Hepatocyte (in vitro differentiated cells): ENCODE data around the gene PPP1R1B. TPM values are rescaled to one million over a fixed set of nuclear protein-coding genes. Genes with fewer than 3 reads are reported as not detected.

Source experiments
- DNase-seq: peaks from one replicate; pipeline ENCODE4 v3.0.0-alpha.2; 2016; ENCODE audit warnings: low spot score
- H2AFZ ChIP-seq: fragments of 200-600 bp; sonication (generic); 2 replicates; pipeline ENCODE4 v1.6.0; 2016; ENCODE audit warnings: antibody characterized with exemption, mild to moderate bottlenecking
- H3K27ac ChIP-seq: fragments of 200-600 bp; sonication (generic); 2 replicates; pipeline ENCODE4 v1.5.1; 2016; ENCODE audit warnings: mild to moderate bottlenecking
- H3K27me3 ChIP-seq: fragments of 200-600 bp; sonication (generic); 2 replicates; pipeline ENCODE4 v1.6.1; 2016
- H3K36me3 ChIP-seq: fragments of 200-600 bp; sonication (generic); replicated peaks from 2 replicates; pipeline ENCODE4 v1.5.1; 2016; ENCODE audit warnings: low read depth; ENCODE audit not compliant: insufficient read depth
- H3K4me1 ChIP-seq: fragments of 200-600 bp; sonication (generic); 2 replicates; pipeline ENCODE4 v1.5.1; 2016; ENCODE audit warnings: mild to moderate bottlenecking, moderate library complexity; ENCODE audit not compliant: insufficient read depth
- H3K4me2 ChIP-seq: fragments of 200-600 bp; sonication (generic); 2 replicates; pipeline ENCODE4 v1.6.0; 2016
- H3K4me3 ChIP-seq: fragments of 200-600 bp; sonication (generic); 2 replicates; pipeline ENCODE4 v1.5.1; 2016; ENCODE audit warnings: mild to moderate bottlenecking
- H3K79me2 ChIP-seq: fragments of 200-600 bp; sonication (generic); 2 replicates; pipeline ENCODE4 v1.6.0; 2017; ENCODE audit warnings: mild to moderate bottlenecking
- H3K9me2 ChIP-seq: fragments of 200-600 bp; sonication (generic); replicated peaks from 2 replicates; pipeline ENCODE4 v1.6.0; 2017; ENCODE audit warnings: mild to moderate bottlenecking; ENCODE audit not compliant: insufficient read depth
- H3K9me3 ChIP-seq: fragments of 200-600 bp; sonication (generic); 2 replicates; pipeline ENCODE4 v1.5.1; 2016; ENCODE audit warnings: low read depth, mild to moderate bottlenecking
- H4K20me1 ChIP-seq: fragments of 200-600 bp; sonication (generic); 2 replicates; pipeline ENCODE4 v1.6.0; 2016; ENCODE audit warnings: mild to moderate bottlenecking; ENCODE audit not compliant: insufficient read depth, poor library complexity, severe bottlenecking
- CTCF ChIP-seq: fragments of 200-600 bp; sonication (generic); IDR thresholded peaks from 2 replicates; pipeline ENCODE4 v1.5.1; 2016; ENCODE audit warnings: antibody characterized with exemption, mild to moderate bottlenecking; ENCODE audit not compliant: poor library complexity
- EZH2 ChIP-seq: fragments of 200-600 bp; sonication (generic); IDR thresholded peaks from 2 replicates; pipeline ENCODE4 v1.6.1; 2016; ENCODE audit warnings: antibody characterized with exemption, mild to moderate bottlenecking, borderline replicate concordance
- EZH2phosphoT487 ChIP-seq: fragments of 200-600 bp; sonication (generic); IDR thresholded peaks from one replicate; pipeline ENCODE4 v1.6.1; 2018; ENCODE audit warnings: antibody characterized with exemption, mild to moderate bottlenecking, low read depth, moderate library complexity; ENCODE audit not compliant: unreplicated experiment, severe bottlenecking
- WGBS: methylation state at CpG from one replicate; pipeline ENCODE4 v1.1.6; 2016; ENCODE audit warnings: low lambda C conversion rate; ENCODE audit errors: missing lambda C conversion rate; 5-methylcytosine and 5-hydroxymethylcytosine counted together
- polyA plus RNA-seq: library from polyadenylated mRNA; unstranded; fragments of >200 nt; fragmentation: Nextera tagmentation; extraction: Ambion mirVana; gene quantifications from 2 replicates; pipeline ENCODE4 v1.2.1, GENCODE V29; 2016
- total RNA-seq: library from RNA; depleted of rRNA; stranded (reverse); fragments of >200 nt; gene quantifications from 2 replicates; pipeline ENCODE4 v1.2.3, GENCODE V29; 2014

PPP1R1B gene
- total and polyA plus RNA-seq, 2 experiments from 2014 or later, result 1.5 to 3.7 TPM

- Histone ChIP-seq H3K9me3 (no peaks in the 10 kb centered on the region), H3K4me3 (no peak overlapping the region), H3K36me3 (no peaks in the 10 kb centered on the region), H3K9me2 (no peaks in the 10 kb centered on the region), H3K4me1 (peaks cover 42% of the 10 kb centered on the region), H4K20me1 (no peaks in the 10 kb centered on the region), H3K27ac (peak overlapping the region; percentile 89), H3K4me2 (peak overlapping the region; percentile 41), H3K27me3 (no peaks in the 10 kb centered on the region), H3K79me2 (no peaks in the 10 kb centered on the region), H2AFZ (no peak overlapping the region)
- TF ChIP-seq CTCF (no peak), EZH2phosphoT487 (no peak), EZH2 (no peak)
- DNase-seq, result no peak
- WGBS, result 72% methylated on average over 13 of the region's 13 CpGs
These were observed 51.0 kb downstream of the PPP1R1B start for GRCh38 chr17:39677542-39678339.

- WGBS, result 91% methylated on average over 13 of the region's 13 CpGs
- no peaks in the 10 kb centered on the region for H3K27me3 ChIP-seq
- no peaks in the 10 kb centered on the region for H3K36me3 ChIP-seq
- peak overlapping the region; percentile 89 for H3K27ac ChIP-seq
- no peaks in the 10 kb centered on the region for H3K9me3 ChIP-seq
- DNase-seq, result peak; percentile 76
- H4K20me1 ChIP-seq, result no peaks in the 10 kb centered on the region
- TF ChIP-seq CTCF (no peak), EZH2phosphoT487 (no peak), EZH2 (no peak)
- no peaks in the 10 kb centered on the region for H3K79me2 ChIP-seq
- no peaks in the 10 kb centered on the region for H3K9me2 ChIP-seq
- H3K4me1 ChIP-seq, result peaks cover 42% of the 10 kb centered on the region
- H2AFZ ChIP-seq, result no peak overlapping the region
- peak overlapping the region; percentile 41 for H3K4me2 ChIP-seq
- no peak overlapping the region for H3K4me3 ChIP-seq
These were observed 51.8 kb downstream of the PPP1R1B start for GRCh38 chr17:39678340-39679116.

GRCh38 chr17:39679521-39680192, 52.9 kb downstream of the PPP1R1B start:
- TF ChIP-seq EZH2 (no peak), CTCF (no peak)
- Histone ChIP-seq H3K27me3 (no peaks in the 10 kb centered on the region), H3K4me2 (no peak overlapping the region), H4K20me1 (no peaks in the 10 kb centered on the region), H3K36me3 (no peaks in the 10 kb centered on the region), H3K9me3 (no peaks in the 10 kb centered on the region), H3K4me3 (no peak overlapping the region), H2AFZ (no peak overlapping the region), H3K79me2 (no peaks in the 10 kb centered on the region), H3K9me2 (no peaks in the 10 kb centered on the region), H3K27ac (peak overlapping the region; percentile 89), H3K4me1 (peaks cover 39% of the 10 kb centered on the region)
- DNase-seq, result no peak
- WGBS, result 94% methylated on average over 12 of the region's 12 CpGs
